GM19438 (cell line): Measurements from ENCODE around the gene MYRFL.

Source experiments
- ATAC-seq: cut with Tn5 transposase; IDR thresholded peaks from one replicate; pipeline ENCODE4 v1.9.1; 2021; ENCODE audit warnings: low read depth; ENCODE audit not compliant: unreplicated experiment

Gene MYRFL

GRCh38 chr12:69894800-69895383 is 69.9 kb downstream of the MYRFL start:
- ATAC-seq = no peak

GRCh38 chr12:69896653-69897381 is 71.8 kb downstream of the MYRFL start:
- no peak for ATAC-seq

- no peak for ATAC-seq
These were observed 72.7 kb downstream of the MYRFL start for GRCh38 chr12:69897744-69898143.

- ATAC-seq = no peak
These were observed 73.2 kb downstream of the MYRFL start for GRCh38 chr12:69898236-69898635.

GRCh38 chr12:69900720-69901131 is 75.7 kb downstream of the MYRFL start:
- ATAC-seq = peak; percentile 74

GRCh38 chr12:69901221-69901905 is 76.3 kb downstream of the MYRFL start:
- no peak for ATAC-seq

GRCh38 chr12:69903548-69903947 is 78.5 kb downstream of the MYRFL start:
- ATAC-seq = no peak

- no peak for ATAC-seq
These were observed 79.8 kb downstream of the MYRFL start for GRCh38 chr12:69904777-69905176.

GRCh38 chr12:69905801-69906200 is 80.8 kb downstream of the MYRFL start:
- ATAC-seq = no peak

GRCh38 chr12:69906411-69907216 is 81.6 kb downstream of the MYRFL start:
- peak; percentile 82 for ATAC-seq

- ATAC-seq = no peak
These were observed 83.2 kb downstream of the MYRFL start for GRCh38 chr12:69908203-69908602.

- no peak for ATAC-seq
These were observed 85.7 kb downstream of the MYRFL start for GRCh38 chr12:69910694-69911093.

GRCh38 chr12:69913526-69913925 is 88.5 kb downstream of the MYRFL start:
- ATAC-seq = no peak

GRCh38 chr12:69915964-69916363 is 90.9 kb downstream of the MYRFL start:
- ATAC-seq = no peak

- no peak for ATAC-seq
These were observed 91.7 kb downstream of the MYRFL start for GRCh38 chr12:69916544-69917235.

GRCh38 chr12:69918287-69918686 is 93.3 kb downstream of the MYRFL start:
- no peak for ATAC-seq

GRCh38 chr12:69919495-69919894 is 94.5 kb downstream of the MYRFL start:
- ATAC-seq = no peak

- ATAC-seq = no peak
These were observed 96.8 kb downstream of the MYRFL start for GRCh38 chr12:69921831-69922230.

- ATAC-seq = no peak
These were observed 98.0 kb downstream of the MYRFL start for GRCh38 chr12:69922999-69923398.

GRCh38 chr12:69925291-69925690 is 100.3 kb downstream of the MYRFL start:
- no peak for ATAC-seq
